Body of pancreas (tissue), 4 donors: Measurements from ENCODE around the gene GNLY.

Experiments used
- CTCF ChIP-seq, 7 experiments: fragments of 450-650 bp in 4 of 7; fragments of 200-600 bp in 3 of 7; sonication (generic) in 3 of 7; IDR thresholded peaks; one replicate each; pipeline ENCODE4 v1.5.1; 2016 to 2019; ENCODE audit warnings: antibody characterized with exemption in 7 of 7
- POLR2A ChIP-seq, 3 donors: fragments of 450-650 bp; IDR thresholded peaks; one replicate each; pipeline ENCODE4 v1.6.1; 2016; ENCODE audit warnings: antibody characterized with exemption in 3 of 3, mild to moderate bottlenecking in 2 of 3

GRCh38 chr2:85709401-85709811 lies 15.2 kb downstream of the GNLY start:
- peak in 1 of 3 donors; percentile 19 for TF ChIP-seq POLR2A (IDR thresholded peaks at IDR 0.05)
- TF ChIP-seq CTCF (IDR thresholded peaks at IDR 0.05), result no peak
